ENCODE data around the gene PRDM5.

Gene PRDM5

GRCh38 chr4:120873554-120873953 is 49.0 kb downstream of the PRDM5 start:
- TF ChIP-seq CTCF (IDR thresholded peaks at IDR 0.05; ENCODE audit: insufficient read depth, low read depth, low read length, missing control alignments): no peak
- H3K4me3 ChIP-seq (ENCODE audit: low read length): no peak overlapping the region
- DNase-seq (ENCODE audit: low read depth): no peak

DNA sequence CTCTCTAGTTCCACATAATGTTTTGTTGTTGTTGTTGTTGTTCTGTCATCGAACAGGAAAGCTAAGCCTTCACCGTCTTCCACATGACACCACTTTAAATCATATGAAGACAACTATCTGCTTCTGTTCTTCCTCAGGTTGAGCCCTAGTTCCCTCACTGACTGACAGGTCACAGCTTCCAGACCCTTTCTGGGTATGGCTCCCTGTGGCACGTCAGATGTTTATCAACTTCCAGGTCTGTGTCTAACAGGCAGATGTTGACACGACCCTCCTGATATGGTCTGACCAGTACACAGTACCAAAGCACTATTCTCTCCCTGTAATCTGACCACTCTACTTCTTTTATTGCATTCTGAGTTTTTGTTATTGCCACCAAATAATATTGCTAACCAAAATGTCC is 51.4 kb downstream of the PRDM5 start:
- DNase-seq (ENCODE audit: low read depth): no peak
- TF ChIP-seq CTCF (IDR thresholded peaks at IDR 0.05; ENCODE audit: insufficient read depth, low read depth, low read length, missing control alignments): no peak
- H3K4me3 ChIP-seq (ENCODE audit: low read length): no peak overlapping the region

DNA sequence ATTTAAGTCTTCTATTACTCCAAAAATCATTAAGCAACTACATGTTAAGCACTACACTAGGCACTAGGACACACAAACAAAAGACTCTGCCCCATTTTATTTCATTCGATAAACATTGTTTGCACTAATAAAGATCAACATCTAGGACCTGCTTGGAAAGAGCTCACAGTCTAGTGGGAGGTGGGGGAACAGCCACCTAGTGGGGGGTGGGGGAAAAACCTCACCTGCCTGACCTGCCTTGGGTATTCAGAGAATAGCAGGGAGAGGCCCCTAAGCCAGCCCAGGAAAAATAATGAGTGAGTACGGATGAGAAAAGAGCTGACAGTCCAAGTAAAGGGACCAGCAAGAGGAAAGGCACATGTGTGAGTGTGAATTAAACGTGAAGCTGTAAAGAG is 52.2 kb downstream of the PRDM5 start:
- TF ChIP-seq CTCF (IDR thresholded peaks at IDR 0.05; ENCODE audit: insufficient read depth, low read depth, low read length, missing control alignments): no peak
- H3K4me3 ChIP-seq (ENCODE audit: low read length): no peak overlapping the region
- no peak for DNase-seq (ENCODE audit: low read depth)

- TF ChIP-seq CTCF (IDR thresholded peaks at IDR 0.05; ENCODE audit: insufficient read depth, low read depth, low read length, missing control alignments): no peak
- DNase-seq (ENCODE audit: low read depth): no peak
- no peak overlapping the region for H3K4me3 ChIP-seq (ENCODE audit: low read length)
These were observed 52.8 kb downstream of the PRDM5 start for GRCh38 chr4:120869613-120870278.

GRCh38 chr4:120867506-120867905 is 55.0 kb downstream of the PRDM5 start:
- no peak for DNase-seq (ENCODE audit: low read depth)
- H3K4me3 ChIP-seq (ENCODE audit: low read length): no peak overlapping the region

DNA sequence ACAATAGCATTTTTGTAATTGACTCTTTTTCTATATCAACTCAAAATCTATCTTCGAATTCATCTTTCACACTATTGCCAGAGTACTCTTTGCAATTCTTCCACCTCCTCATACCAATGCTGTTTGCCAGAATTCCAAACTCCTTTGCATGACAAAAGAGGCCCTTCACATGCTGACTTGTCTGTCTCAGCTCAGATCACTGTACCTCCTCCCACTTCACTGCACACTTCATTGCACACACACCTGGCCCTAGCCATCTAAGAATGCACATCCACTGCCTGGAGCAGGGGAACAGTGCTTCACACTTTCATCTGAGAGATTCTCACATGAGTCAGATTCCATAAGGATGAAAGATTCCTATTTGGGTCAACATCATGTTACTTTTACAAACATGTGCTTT is 56.5 kb downstream of the PRDM5 start:
- DNase-seq (ENCODE audit: low read depth): peak; percentile 67

More at GRCh38 chr4:120867506-120867905, 55.0 kb downstream of the PRDM5 start:
- TF ChIP-seq CTCF (IDR thresholded peaks at IDR 0.05; ENCODE audit: insufficient read depth, low read depth, low read length, missing control alignments): no peak

More for the DNA sequence above, 56.5 kb downstream of the PRDM5 start:
- TF ChIP-seq CTCF (IDR thresholded peaks at IDR 0.05; ENCODE audit: insufficient read depth, low read depth, low read length, missing control alignments): no peak
- H3K4me3 ChIP-seq (ENCODE audit: low read length): no peak overlapping the region
